Thoracic aorta endothelial cell (primary cell): ENCODE measurements around the gene PTPRR. TPM values are rescaled to one million over a fixed set of nuclear protein-coding genes. Genes with fewer than 3 reads are reported as not detected.

Experiments
- small RNA-seq: library from RNA; depleted of rRNA; stranded (forward); fragments of <200 nt; gene quantifications from one replicate; pipeline ENCODE3, GENCODE V24; 2012
- total RNA-seq: library from RNA; depleted of rRNA; stranded (reverse); fragments of >200 nt; gene quantifications from 2 replicates; pipeline ENCODE4 v1.2.3, GENCODE V29; 2012

Gene PTPRR, protein sequence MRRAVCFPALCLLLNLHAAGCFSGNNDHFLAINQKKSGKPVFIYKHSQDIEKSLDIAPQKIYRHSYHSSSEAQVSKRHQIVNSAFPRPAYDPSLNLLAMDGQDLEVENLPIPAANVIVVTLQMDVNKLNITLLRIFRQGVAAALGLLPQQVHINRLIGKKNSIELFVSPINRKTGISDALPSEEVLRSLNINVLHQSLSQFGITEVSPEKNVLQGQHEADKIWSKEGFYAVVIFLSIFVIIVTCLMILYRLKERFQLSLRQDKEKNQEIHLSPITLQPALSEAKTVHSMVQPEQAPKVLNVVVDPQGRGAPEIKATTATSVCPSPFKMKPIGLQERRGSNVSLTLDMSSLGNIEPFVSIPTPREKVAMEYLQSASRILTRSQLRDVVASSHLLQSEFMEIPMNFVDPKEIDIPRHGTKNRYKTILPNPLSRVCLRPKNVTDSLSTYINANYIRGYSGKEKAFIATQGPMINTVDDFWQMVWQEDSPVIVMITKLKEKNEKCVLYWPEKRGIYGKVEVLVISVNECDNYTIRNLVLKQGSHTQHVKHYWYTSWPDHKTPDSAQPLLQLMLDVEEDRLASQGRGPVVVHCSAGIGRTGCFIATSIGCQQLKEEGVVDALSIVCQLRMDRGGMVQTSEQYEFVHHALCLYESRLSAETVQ
- total RNA-seq = 0.86 and 2.1 TPM in 2 replicates

DNA sequence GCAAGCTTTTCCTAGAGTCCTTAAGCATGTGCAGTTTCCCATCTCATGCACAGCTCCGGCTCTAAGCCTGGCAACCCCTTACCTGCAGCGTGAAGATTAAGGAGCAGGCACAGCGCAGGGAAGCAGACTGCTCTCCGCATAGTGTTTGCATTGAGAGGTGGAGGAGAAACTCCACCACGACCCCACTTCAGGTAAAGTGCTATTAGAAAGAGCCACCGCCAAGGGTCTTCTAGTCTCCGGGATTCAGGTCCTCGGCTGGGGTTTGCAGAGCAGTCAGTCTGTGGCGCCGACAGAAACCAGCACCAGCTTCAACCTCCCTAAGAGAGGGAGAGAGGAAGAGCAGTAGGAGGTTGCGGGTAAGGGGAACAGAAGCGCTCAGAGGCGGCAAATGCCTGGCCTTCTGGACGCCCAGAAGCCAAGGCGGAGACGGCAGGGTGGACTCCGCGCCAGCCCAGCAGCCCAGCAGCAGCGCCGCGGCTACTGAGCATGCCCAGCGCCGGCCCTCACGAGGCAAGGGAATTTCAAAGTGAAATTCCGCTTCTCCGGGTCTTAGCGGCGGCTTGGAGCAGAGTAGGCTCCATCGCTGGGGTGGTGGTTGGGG lies at the start of gene PTPRR:
TSS of gene PTPRR (minus strand) at position 488 of the 601 bp plus-strand sequence. CDS start at position 140, 348 bp downstream.

DNA sequence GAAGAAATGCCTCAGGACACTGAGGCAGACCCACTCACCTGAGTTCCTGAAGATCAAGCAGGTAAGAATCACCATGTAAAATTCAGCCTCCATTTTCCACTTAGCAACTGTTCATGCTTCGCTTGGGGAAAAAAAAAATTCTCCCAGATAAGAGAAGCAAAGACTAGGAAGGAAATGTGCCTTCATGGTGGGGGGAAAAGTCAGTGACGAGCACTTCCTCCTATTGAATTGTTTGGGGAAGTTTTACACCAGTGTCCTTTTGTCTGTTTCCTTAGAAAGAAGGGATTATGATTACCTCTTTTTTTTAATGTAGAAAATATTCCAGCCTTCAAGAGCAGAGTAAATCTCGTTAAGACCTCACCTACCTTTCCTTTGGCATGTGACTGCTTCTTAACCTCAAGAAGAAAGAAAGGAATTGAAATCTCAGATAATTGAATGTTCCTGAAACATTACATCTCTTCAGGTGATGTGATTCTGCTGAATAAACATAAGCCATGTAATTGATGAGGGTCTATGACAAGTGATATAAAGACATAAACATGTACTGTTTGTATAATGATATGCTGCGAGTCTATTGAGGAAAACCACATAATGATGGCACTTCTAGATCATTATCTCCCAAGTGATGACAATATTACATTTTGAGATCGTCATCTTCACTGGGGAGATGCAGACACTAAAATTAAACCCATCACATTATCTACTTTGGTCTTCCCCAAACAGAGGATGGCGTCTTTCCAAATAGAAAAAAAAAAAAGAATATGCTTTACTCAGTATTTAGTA lies 283.0 kb downstream of the PTPRR start, which contains the start of gene PTPRB:
TSS of gene PTPRB (minus strand) at position 127 of the 783 bp plus-strand sequence. CDS start at position 93, 34 bp downstream.

Small RNA genes within 50 kb of the gene (small RNA-seq; reads per million reads assigned to genes)
- not detected for gene RF00019

Other genes starting within 250 kb of the PTPRR start
- 0.22 and 0.80 TPM in 2 replicates for gene TSPAN8, start 237.3 kb upstream of the PTPRR start, total RNA-seq